GM12878 (cell line): ENCODE results near the gene MEIOB. TPM values are rescaled to one million over a fixed set of nuclear protein-coding genes. Genes with fewer than 3 reads are reported as not detected.

Experiments used
- ATAC-seq: fragments of 200-7000 bp; cut with Tn5 transposase; 3 replicates; pipeline ENCODE4 v1.9.1; 2020; ENCODE audit warnings: mild to moderate bottlenecking, moderate library complexity
- BruUV-seq: library from RNA; stranded (reverse); fragments of 400-500 nt; replicated peaks from 2 replicates; lab custom pipeline; 2021; lab: Mats Ljungman, UMichigan
- CTCF ChIA-PET: fragments of 300-600 bp; sonication (Branson Sonifier 250); formaldehyde crosslinking; extraction: SDS; loops from one replicate; lab custom pipeline; 2021; ENCODE audit warnings: inconsistent platforms; lab: Yijun Ruan, JAX
- POLR2A ChIA-PET: fragments of 350-600 bp; formaldehyde crosslinking; extraction: SDS; loops from one replicate; lab custom pipeline; 2021; ENCODE audit warnings: inconsistent platforms; lab: Charles Lee
- RAD21 ChIA-PET: fragments of 300-600 bp; sonication (Branson Sonifier 250); formaldehyde crosslinking; loops from one replicate; lab custom pipeline; 2023; ENCODE audit warnings: antibody characterized with exemption; ENCODE audit not compliant: unreplicated experiment; lab: Charles Lee
- SMC1A ChIA-PET: fragments of 300-600 bp; sonication (Branson Sonifier 250); formaldehyde crosslinking; loops from one replicate; lab custom pipeline; 2023; ENCODE audit not compliant: unreplicated experiment, uncharacterized antibody; lab: Charles Lee
- DNase-seq: peaks from one replicate; pipeline ENCODE4 v3.0.0-alpha.2; 2011; ENCODE audit warnings: low read depth, low spot score
- FAIRE-seq: peaks from 3 replicates; lab custom pipeline; 2011; peaks lifted over from hg19 to GRCh38; lab: Jason Lieb, UNC
- H2AFZ ChIP-seq: 2 replicates; pipeline ENCODE4 v1.6.0; 2011; ENCODE audit warnings: low read depth, low read length, control low read depth; ENCODE audit not compliant: control insufficient read depth
- H3K27ac ChIP-seq: 2 replicates; pipeline ENCODE4 v1.5.1; 2011; ENCODE audit warnings: control low read depth; ENCODE audit not compliant: control insufficient read depth, insufficient read depth
- H3K27me3 ChIP-seq, 2 experiments: replicated peaks in 1 of 2; 2 replicates each; pipeline versions ENCODE4 v1.6.0 to v1.6.1; 2011; ENCODE audit warnings: low read length in 1 of 2; ENCODE audit not compliant: control insufficient read depth in 2 of 2, insufficient read depth in 2 of 2
- H3K36me3 ChIP-seq, 2 experiments: 2 replicates each; pipeline ENCODE4 v1.5.1; 2011; ENCODE audit warnings: low read length in 1 of 2; ENCODE audit not compliant: control insufficient read depth in 2 of 2, insufficient read depth in 2 of 2
- H3K4me1 ChIP-seq: 2 replicates; pipeline ENCODE4 v1.6.1; 2011; ENCODE audit warnings: mild to moderate bottlenecking, low read length, moderate library complexity, mixed read lengths; ENCODE audit not compliant: control insufficient read depth, insufficient read depth
- H3K4me2 ChIP-seq: 2 replicates; pipeline ENCODE4 v1.6.0; 2011; ENCODE audit warnings: control low read depth; ENCODE audit not compliant: control insufficient read depth, insufficient read depth
- H3K4me3 ChIP-seq: fragments of 200-600 bp; sonication (generic); 2 replicates; pipeline ENCODE4 v1.5.1; 2016
- H3K79me2 ChIP-seq: 2 replicates; pipeline ENCODE4 v1.6.0; 2011; ENCODE audit warnings: low read length; ENCODE audit not compliant: control insufficient read depth, insufficient read depth
- H3K9ac ChIP-seq: 2 replicates; pipeline ENCODE4 v1.8.0; 2011; ENCODE audit warnings: low read length, control low read depth, mixed read lengths; ENCODE audit not compliant: control insufficient read depth, insufficient read depth
- H3K9me3 ChIP-seq: replicated peaks from 3 replicates; pipeline ENCODE4 v1.5.1; 2011; ENCODE audit warnings: mild to moderate bottlenecking, low read length; ENCODE audit not compliant: control insufficient read depth, insufficient read depth
- H4K20me1 ChIP-seq: 2 replicates; pipeline ENCODE4 v1.6.0; 2011; ENCODE audit not compliant: control insufficient read depth, insufficient read depth
- CREM ChIP-seq: IDR thresholded peaks from 2 replicates; pipeline ENCODE4 v1.6.1; 2014; ENCODE audit warnings: antibody characterized with exemption, low read depth
- HCFC1 ChIP-seq: fragments of 150-350 bp; IDR thresholded peaks from 2 replicates; pipeline ENCODE4 v1.6.1; 2014; ENCODE audit warnings: low read length
- HDAC6 ChIP-seq: fragments of 200-600 bp; sonication (generic); IDR thresholded peaks from one replicate; pipeline ENCODE4 v1.8.0; 2017; ENCODE audit warnings: antibody characterized with exemption; ENCODE audit not compliant: unreplicated experiment
- JUNB ChIP-seq: IDR thresholded peaks from 2 replicates; pipeline ENCODE4 v1.6.1; 2016; ENCODE audit warnings: antibody characterized with exemption, mild to moderate bottlenecking
- KDM1A ChIP-seq: fragments of 200-600 bp; sonication (generic); IDR thresholded peaks from 2 replicates; pipeline ENCODE4 v1.6.1; 2016; ENCODE audit warnings: borderline replicate concordance
- NFYB ChIP-seq: IDR thresholded peaks from 2 replicates; pipeline ENCODE4 v1.6.1; 2011; ENCODE audit warnings: low read depth, mild to moderate bottlenecking, low read length, improper control_type of control experiment, moderate library complexity; ENCODE audit not compliant: insufficient read depth
- POLR2AphosphoS5 ChIP-seq: IDR thresholded peaks from 2 replicates; pipeline ENCODE4 v1.6.1; 2011; ENCODE audit warnings: mild to moderate bottlenecking, low read length, inconsistent platforms
- RELB ChIP-seq: fragments of 450-650 bp; IDR thresholded peaks from 2 replicates; pipeline ENCODE4 v1.6.1; 2017; ENCODE audit warnings: low read depth, mild to moderate bottlenecking, moderate library complexity
- REST ChIP-seq: IDR thresholded peaks from 2 replicates; pipeline ENCODE4 v1.6.1; 2012; ENCODE audit warnings: mild to moderate bottlenecking, low read depth, low read length
- SUZ12 ChIP-seq: fragments of 200-600 bp; sonication (generic); IDR thresholded peaks from one replicate; pipeline ENCODE4 v1.6.1; 2018; ENCODE audit warnings: antibody characterized with exemption, mild to moderate bottlenecking; ENCODE audit not compliant: unreplicated experiment
- USF1 ChIP-seq: IDR thresholded peaks from 2 replicates; pipeline ENCODE4 v1.6.1; 2011; ENCODE audit warnings: borderline replicate concordance, low read depth, mild to moderate bottlenecking, moderate library complexity, mixed read lengths, low read length; ENCODE audit not compliant: insufficient read depth; ENCODE audit errors: extremely low read length
- ZBTB4 ChIP-seq: fragments of 450-650 bp; formaldehyde crosslinking; IDR thresholded peaks from 2 replicates; pipeline ENCODE4 v1.4.0; 2022; ENCODE audit warnings: mild to moderate bottlenecking, moderate library complexity
- WGBS: methylation state at CpG from one replicate; pipeline ENCODE4 v1.1.6; 2016; ENCODE audit warnings: low lambda C conversion rate; ENCODE audit not compliant: insufficient replicate concordance, insufficient coverage; ENCODE audit errors: missing lambda C conversion rate; 5-methylcytosine and 5-hydroxymethylcytosine counted together
- in situ Hi-C: fragments of 300-500 bp; cut with MboI; formaldehyde crosslinking; loops from 9 replicates; pipeline ENCODE4 v1.14.3; 2018; ENCODE audit warnings: mixed read lengths
- intact Hi-C: fragments of 100-400 bp; cut with micrococcal nuclease; formaldehyde crosslinking; loops from one replicate; pipeline ENCODE4 v1.14.2; 2022; ENCODE audit not compliant: unreplicated experiment
- polyA plus RNA-seq, 11 experiments: library from polyadenylated mRNA; depleted of rRNA in 4 of 11; unstranded in 6 of 11; stranded (reverse) in 5 of 11; fragments of >200 nt; fragmentation: Nextera tagmentation in 4 of 11; fragmentation: Illumina TruSeq in 1 of 11; extraction: Ambion mirVana in 4 of 11; extraction: Trizol in 1 of 11; gene quantifications; 1 replicate in 1 of 11; 2 replicates in 10 of 11; pipeline versions ENCODE4 v1.2.1 to v1.2.3, GENCODE V29; 2011 to 2016; ENCODE audit warnings: inconsistent platforms in 2 of 11, missing spikeins in 2 of 11, low read depth in 1 of 11
- total RNA-seq, 4 experiments: library from RNA; depleted of rRNA in 3 of 4; stranded (reverse); fragments of >200 nt in 3 of 4; fragmentation: Illumina TruSeq in 1 of 4; extraction: Trizol in 1 of 4; gene quantifications; 2 replicates each; pipeline versions ENCODE4 v1.2.1 to v1.2.3, GENCODE V29; 2013 to 2021

MEIOB gene
- total and polyA plus RNA-seq, 10 of the 15 experiments (the other 5 are each of a cell fraction or from before 2014, with no cell fraction given) = 0.04 to 0.26 (median 0.09) TPM; not detected in 5

- CTCF ChIA-PET = no interaction called here
- Histone ChIP-seq H4K20me1 (no peaks in the 10 kb centered on the region), H3K36me3 (no peaks in the 10 kb centered on the region), H3K9me3 (no peaks in the 10 kb centered on the region), H3K79me2 (peaks cover 17% of the 10 kb centered on the region), H3K4me3 (no peak overlapping the region), H3K4me1 (peaks cover 4% of the 10 kb centered on the region; the same call in 1 of the 2 replicates), H2AFZ (no peak overlapping the region), H3K9ac (no peak overlapping the region), H3K27me3 (no peaks in the 10 kb centered on the region), H3K4me2 (no peak overlapping the region), H3K27ac (no peak overlapping the region)
- DNase-seq = no peak
- no TSS peak for BruUV-seq
- POLR2A ChIA-PET = no interaction called here
- in situ Hi-C loops (no loop called here), intact Hi-C loops (no loop called here)
- RAD21 ChIA-PET = no interaction called here
- WGBS = 81% methylated on average over 19 of the region's 19 CpGs
- no peak for FAIRE-seq
- SMC1A ChIA-PET = no interaction called here
- no peak for ATAC-seq
- TF ChIP-seq RELB (no peak), ZBTB4 (CRISPR knock-in tag) (no peak), NFYB (no peak), USF1 (no peak), HDAC6 (no peak), JUNB (no peak), SUZ12 (no peak), REST (no peak), CREM (no peak), HCFC1 (no peak), KDM1A (no peak), POLR2AphosphoS5 (no peak)
Observed at GRCh38 chr16:1831186-1832075, 40.5 kb downstream of the MEIOB start.
